IPS-20b (cell line): ENCODE results near the gene RCOR1.

ENCODE experiments used
- H3K27ac ChIP-seq: one replicate; pipeline ENCODE4 v1.5.1; 2013; ENCODE audit warnings: low read length
- H3K27me3 ChIP-seq: 2 replicates; pipeline ENCODE4 v1.6.1; 2013; ENCODE audit warnings: mild to moderate bottlenecking, low read length, inconsistent platforms; ENCODE audit not compliant: insufficient read depth
- H3K36me3 ChIP-seq: 2 replicates; pipeline ENCODE4 v1.6.1; 2013; ENCODE audit warnings: low read depth, mild to moderate bottlenecking, inconsistent platforms, low read length, moderate library complexity; ENCODE audit not compliant: insufficient read depth
- H3K4me1 ChIP-seq: 2 replicates; pipeline ENCODE4 v1.6.1; 2013; ENCODE audit warnings: mild to moderate bottlenecking, control low read depth, inconsistent platforms, low read length, moderate library complexity; ENCODE audit not compliant: insufficient read depth
- H3K4me3 ChIP-seq: 2 replicates; pipeline ENCODE4 v1.5.1; 2013; ENCODE audit warnings: mild to moderate bottlenecking, low read length, inconsistent platforms
- H3K9ac ChIP-seq: 2 replicates; pipeline ENCODE4 v1.6.1; 2013; ENCODE audit warnings: low read depth, mild to moderate bottlenecking, inconsistent platforms, low read length, moderate library complexity
- H3K9me3 ChIP-seq: 2 replicates; pipeline ENCODE4 v1.6.1; 2013; ENCODE audit warnings: mild to moderate bottlenecking, low read depth, low read length, inconsistent platforms; ENCODE audit not compliant: insufficient read depth

Gene RCOR1

GRCh38 chr14:102646615-102647014 lies 54.2 kb downstream of the RCOR1 start:
- no peaks in the 10 kb centered on the region for H3K36me3 ChIP-seq
- H3K27me3 ChIP-seq: no peaks in the 10 kb centered on the region
- no peak overlapping the region for H3K4me3 ChIP-seq
- peaks cover 24% of the 10 kb centered on the region for H3K4me1 ChIP-seq
- no peak overlapping the region for H3K9ac ChIP-seq
- no peaks in the 10 kb centered on the region for H3K9me3 ChIP-seq
- no peak overlapping the region for H3K27ac ChIP-seq

- Histone ChIP-seq H3K4me3 (no peak overlapping the region), H3K36me3 (no peaks in the 10 kb centered on the region), H3K9me3 (no peaks in the 10 kb centered on the region; the same call in 1 of the 2 replicates), H3K27ac (no peak overlapping the region), H3K4me1 (peaks cover 13% of the 10 kb centered on the region; the same call in 1 of the 2 replicates), H3K27me3 (no peaks in the 10 kb centered on the region), H3K9ac (no peak overlapping the region)
Measured at GRCh38 chr14:102652194-102652593, 59.7 kb downstream of the RCOR1 start.

DNA sequence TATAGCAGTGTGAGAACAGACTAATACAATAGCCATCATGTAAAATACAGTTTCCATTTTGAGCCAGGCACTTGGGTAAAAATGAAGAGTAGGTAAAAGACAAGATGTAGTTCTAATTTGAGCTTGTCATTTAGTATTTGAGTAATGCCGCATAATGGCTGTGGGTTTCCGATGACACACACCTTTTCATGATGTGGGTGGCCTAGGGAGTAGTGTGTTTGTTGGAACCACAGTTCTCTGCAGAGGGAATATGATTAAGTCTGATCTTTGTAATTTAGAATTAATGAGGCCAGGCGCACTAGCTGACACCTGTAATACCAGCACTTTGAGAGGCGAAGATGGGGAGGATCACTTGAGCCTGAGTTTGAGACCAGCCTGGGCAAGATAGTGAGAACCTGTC lies 61.8 kb downstream of the RCOR1 start:
- no peak overlapping the region for H3K27ac ChIP-seq
- H3K4me1 ChIP-seq: peaks cover 20% of the 10 kb centered on the region; the same call in 1 of the 2 replicates
- no peaks in the 10 kb centered on the region; the same call in 1 of the 2 replicates for H3K9me3 ChIP-seq
- no peaks in the 10 kb centered on the region for H3K27me3 ChIP-seq
- H3K9ac ChIP-seq: no peak overlapping the region
- no peak overlapping the region for H3K4me3 ChIP-seq
- H3K36me3 ChIP-seq: no peaks in the 10 kb centered on the region

GRCh38 chr14:102655137-102655536 lies 62.7 kb downstream of the RCOR1 start:
- Histone ChIP-seq H3K27me3 (no peaks in the 10 kb centered on the region), H3K36me3 (no peaks in the 10 kb centered on the region), H3K4me1 (peaks cover 20% of the 10 kb centered on the region; the same call in 1 of the 2 replicates), H3K9ac (no peak overlapping the region), H3K4me3 (no peak overlapping the region), H3K9me3 (no peaks in the 10 kb centered on the region; the same call in 1 of the 2 replicates), H3K27ac (no peak overlapping the region)

DNA sequence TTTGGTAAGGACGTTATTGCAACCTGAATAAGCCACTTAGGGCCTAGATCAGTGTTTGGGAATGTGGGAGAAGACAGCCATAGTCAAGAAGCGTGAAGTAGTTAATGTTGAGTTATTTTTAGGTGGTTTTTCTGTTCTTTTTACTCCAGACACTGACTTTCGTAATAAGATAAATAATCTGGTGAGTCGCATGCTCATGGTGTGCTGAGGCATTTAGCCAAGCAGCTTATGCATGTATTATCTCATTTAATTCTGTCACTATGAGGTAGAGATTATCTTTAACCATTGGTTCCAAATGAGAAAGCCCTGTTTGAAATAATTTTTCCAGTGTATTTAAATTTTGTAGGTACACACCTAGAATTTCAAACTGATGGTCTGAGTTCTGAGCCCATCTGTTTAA lies 67.3 kb downstream of the RCOR1 start:
- Histone ChIP-seq H3K9me3 (no peaks in the 10 kb centered on the region), H3K4me3 (no peak overlapping the region), H3K36me3 (no peaks in the 10 kb centered on the region), H3K27me3 (no peaks in the 10 kb centered on the region), H3K4me1 (peaks cover 35% of the 10 kb centered on the region), H3K27ac (no peak overlapping the region), H3K9ac (no peak overlapping the region)

- no peak overlapping the region for H3K4me3 ChIP-seq
- no peaks in the 10 kb centered on the region for H3K9me3 ChIP-seq
- H3K4me1 ChIP-seq: peaks cover 28% of the 10 kb centered on the region
- H3K27me3 ChIP-seq: no peaks in the 10 kb centered on the region
- H3K9ac ChIP-seq: no peak overlapping the region
- no peak overlapping the region for H3K27ac ChIP-seq
- no peaks in the 10 kb centered on the region for H3K36me3 ChIP-seq
Measured at GRCh38 chr14:102661614-102662013, 69.2 kb downstream of the RCOR1 start.

DNA sequence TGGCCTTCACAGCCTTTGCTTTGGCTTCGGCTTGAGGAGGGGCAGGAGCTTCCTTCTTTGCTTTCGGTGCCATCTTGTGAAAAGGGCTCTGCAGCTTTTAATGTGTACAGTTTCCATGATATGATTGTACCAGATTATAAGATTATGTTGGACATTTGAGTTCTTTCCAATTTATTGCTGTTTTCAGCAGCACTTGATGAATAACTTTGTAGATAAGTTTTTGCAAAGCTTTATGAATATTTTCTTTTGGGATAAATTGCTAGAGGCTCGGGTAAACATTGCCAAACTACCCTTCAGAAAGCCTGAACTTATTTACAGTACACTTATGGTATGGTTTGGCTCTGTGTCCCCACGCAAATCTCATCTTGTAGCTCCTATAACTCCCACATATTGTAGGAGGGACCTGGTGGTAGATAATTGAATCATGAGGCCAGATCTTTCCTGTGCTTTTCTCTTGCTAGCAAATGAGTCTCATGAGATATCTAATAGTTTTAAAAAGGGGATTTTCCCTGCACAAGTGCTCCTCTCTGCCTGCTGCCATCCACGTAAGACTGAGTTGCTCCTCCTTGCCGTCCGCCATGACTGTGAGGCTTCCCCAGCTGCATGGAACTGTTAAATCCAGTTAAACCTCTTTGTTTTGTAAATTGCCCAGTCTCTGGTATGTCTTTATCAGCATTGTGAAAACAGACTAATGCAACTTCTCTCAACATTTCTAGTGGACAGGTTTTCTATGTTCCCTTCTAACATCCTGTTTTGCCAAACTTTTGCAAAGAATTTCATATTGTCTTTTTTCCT lies 70.4 kb downstream of the RCOR1 start:
- peak overlapping the region; percentile 73 for H3K27ac ChIP-seq
- H3K4me1 ChIP-seq: peaks cover 28% of the 10 kb centered on the region
- H3K9me3 ChIP-seq: no peaks in the 10 kb centered on the region
- no peaks in the 10 kb centered on the region for H3K27me3 ChIP-seq
- no peaks in the 10 kb centered on the region for H3K36me3 ChIP-seq
- peak overlapping the region; percentile 69 for H3K9ac ChIP-seq
- peak overlapping the region; percentile 49 for H3K4me3 ChIP-seq

DNA sequence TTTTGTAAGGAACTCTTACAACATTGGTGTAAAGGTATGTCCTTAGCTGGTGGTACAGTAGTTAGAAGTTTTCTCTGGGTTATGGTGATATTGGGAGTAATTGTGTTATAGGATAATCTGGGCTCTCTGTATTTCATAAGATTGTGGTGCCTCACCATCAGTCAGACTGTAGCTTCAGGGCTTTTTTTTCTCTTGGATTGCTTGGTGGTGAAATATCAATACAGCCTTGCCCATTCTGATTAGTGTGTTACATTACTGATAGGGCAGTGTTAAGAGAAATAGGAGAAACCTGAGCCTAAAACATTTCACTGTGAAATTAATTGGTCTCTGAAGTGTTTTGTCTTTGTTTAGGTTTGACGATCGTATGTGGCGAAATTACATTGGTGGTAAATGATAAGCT lies 71.0 kb downstream of the RCOR1 start:
- H3K27me3 ChIP-seq: no peaks in the 10 kb centered on the region
- no peaks in the 10 kb centered on the region for H3K36me3 ChIP-seq
- peaks cover 30% of the 10 kb centered on the region for H3K4me1 ChIP-seq
- H3K27ac ChIP-seq: peak overlapping the region; percentile 73
- peak overlapping the region; percentile 49 for H3K4me3 ChIP-seq
- H3K9ac ChIP-seq: peak overlapping the region; percentile 69
- no peaks in the 10 kb centered on the region for H3K9me3 ChIP-seq

DNA sequence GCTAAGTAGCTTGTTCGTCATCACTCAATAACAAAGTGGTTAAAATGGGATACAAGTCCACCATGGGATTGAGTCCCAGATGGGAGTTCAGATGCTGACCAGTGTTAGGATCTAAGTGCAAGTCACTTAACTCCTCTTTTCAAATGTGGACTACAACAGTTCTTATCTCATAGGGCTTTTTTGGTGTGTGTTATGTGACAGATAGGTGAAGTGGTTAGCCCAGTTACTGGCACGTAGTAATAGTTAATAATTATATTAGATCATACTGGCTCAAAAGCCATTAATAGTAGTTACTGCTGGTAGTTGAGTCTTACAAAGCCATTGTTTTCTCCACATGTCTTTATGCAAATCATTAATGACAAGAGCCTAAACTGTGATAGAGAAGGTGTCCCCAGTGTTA lies 73.2 kb downstream of the RCOR1 start:
- peaks cover 26% of the 10 kb centered on the region for H3K4me1 ChIP-seq
- H3K27me3 ChIP-seq: no peaks in the 10 kb centered on the region
- no peaks in the 10 kb centered on the region for H3K9me3 ChIP-seq
- H3K4me3 ChIP-seq: no peak overlapping the region
- no peaks in the 10 kb centered on the region for H3K36me3 ChIP-seq
- no peak overlapping the region for H3K27ac ChIP-seq
- no peak overlapping the region for H3K9ac ChIP-seq

DNA sequence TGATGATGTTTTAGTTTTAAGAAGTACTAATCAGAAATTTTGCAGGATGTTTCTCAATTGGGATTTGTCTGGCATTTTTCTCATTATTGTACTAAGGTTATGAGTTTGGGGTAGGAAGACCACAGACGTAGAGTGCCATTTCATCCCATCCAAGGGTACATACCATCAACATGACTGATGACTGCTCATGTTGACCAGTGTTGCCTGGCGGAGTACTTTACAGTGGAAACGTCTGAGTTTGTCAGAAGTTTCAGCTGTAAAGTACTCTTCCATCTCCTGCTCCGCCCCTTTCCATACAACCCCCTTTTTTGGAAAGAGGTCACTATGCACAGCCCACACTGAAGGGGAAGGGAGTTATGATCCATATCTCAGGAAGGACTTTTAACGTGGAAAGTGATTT lies 74.2 kb downstream of the RCOR1 start:
- Histone ChIP-seq H3K36me3 (no peaks in the 10 kb centered on the region), H3K4me3 (no peak overlapping the region), H3K9me3 (peaks cover 2% of the 10 kb centered on the region), H3K4me1 (peaks cover 26% of the 10 kb centered on the region), H3K9ac (no peak overlapping the region), H3K27ac (no peak overlapping the region), H3K27me3 (no peaks in the 10 kb centered on the region)

GRCh38 chr14:102667703-102668102 lies 75.3 kb downstream of the RCOR1 start:
- Histone ChIP-seq H3K4me3 (no peak overlapping the region), H3K36me3 (no peaks in the 10 kb centered on the region), H3K9me3 (peaks cover 5% of the 10 kb centered on the region), H3K9ac (no peak overlapping the region), H3K27me3 (no peaks in the 10 kb centered on the region), H3K4me1 (peaks cover 20% of the 10 kb centered on the region), H3K27ac (no peak overlapping the region)

- no peaks in the 10 kb centered on the region for H3K27me3 ChIP-seq
- peaks cover 5% of the 10 kb centered on the region for H3K9me3 ChIP-seq
- no peak overlapping the region for H3K27ac ChIP-seq
- no peak overlapping the region for H3K9ac ChIP-seq
- H3K4me3 ChIP-seq: no peak overlapping the region
- no peaks in the 10 kb centered on the region for H3K36me3 ChIP-seq
- peaks cover 14% of the 10 kb centered on the region for H3K4me1 ChIP-seq
Measured at GRCh38 chr14:102668291-102668873, 75.9 kb downstream of the RCOR1 start.
